ENCODE data around the gene GRB2.
A peak's percentile ranks its signal among the peaks of the same experiment; 100 is the strongest.
"Not testable (repeated sequence)": the region's sequence is repeated elsewhere in the genome, so short reads cannot be mapped to it uniquely, and the experiment has no call there.

GRB2 gene

GRCh38 chr17:75393523-75394331, 11.8 kb downstream of the GRB2 start:
- peak; percentile 98 for DNase-seq

DNA sequence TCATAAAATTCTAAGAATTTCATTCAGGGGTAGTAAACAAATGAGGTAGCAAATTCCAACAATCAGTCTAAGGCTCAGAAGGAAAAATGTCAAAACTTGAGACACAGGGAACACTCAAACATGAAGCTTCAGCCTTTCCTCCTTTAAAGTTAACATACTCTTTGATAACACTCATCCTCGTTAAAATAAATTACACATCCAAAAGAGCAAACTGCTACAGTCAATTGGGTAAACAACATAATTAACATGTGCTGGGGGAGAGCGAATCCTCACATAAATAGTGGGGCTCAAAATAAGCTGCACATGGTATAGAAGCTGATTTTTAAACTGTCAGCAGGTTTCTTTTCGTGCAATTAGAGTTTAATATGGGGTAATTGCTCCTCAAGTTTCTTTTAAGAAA, 12.9 kb downstream of the GRB2 start:
- in situ Hi-C loops (cut with MboI; ENCODE audit: low pct_unique_long_range_greater_than_20kb, low sequenced_read_pairs): no loop called here
- no peak for DNase-seq

More at GRCh38 chr17:75393523-75394331, 11.8 kb downstream of the GRB2 start:
- in situ Hi-C loops (cut with MboI; ENCODE audit: low pct_unique_long_range_greater_than_20kb, low sequenced_read_pairs): no loop called here

- no peak for DNase-seq
- in situ Hi-C loops (cut with MboI; ENCODE audit: low pct_unique_long_range_greater_than_20kb, low sequenced_read_pairs): no loop called here
Observed at GRCh38 chr17:75390982-75391381, 14.5 kb downstream of the GRB2 start.

DNA sequence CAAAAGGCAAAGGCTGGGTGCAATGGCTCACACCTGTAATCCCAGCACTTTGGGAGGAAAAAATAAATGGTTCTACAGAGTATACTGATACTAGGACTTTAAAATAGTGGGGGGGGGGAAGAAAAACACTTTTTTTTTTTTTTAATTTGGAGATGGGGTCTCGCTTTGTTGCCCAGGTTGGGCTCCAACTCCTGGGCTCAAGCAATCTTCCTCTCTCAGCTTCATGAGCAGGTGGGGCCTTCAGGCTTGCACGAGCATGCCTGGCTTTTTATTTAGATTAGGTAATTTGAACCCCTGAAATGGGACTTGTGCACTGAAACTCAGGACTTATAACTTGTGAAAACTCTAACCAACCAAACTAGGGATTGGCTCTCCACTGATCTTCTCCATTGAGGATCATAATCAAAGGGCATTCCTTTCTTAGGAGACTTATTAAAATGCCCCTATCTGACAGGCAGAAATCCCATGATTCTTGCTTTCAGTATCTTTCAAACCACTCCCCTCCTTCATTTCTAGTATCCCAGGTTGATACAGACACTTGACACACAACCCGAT, 16.9 kb downstream of the GRB2 start:
- in situ Hi-C loops (cut with MboI; ENCODE audit: low pct_unique_long_range_greater_than_20kb, low sequenced_read_pairs): no loop called here
- no peak for DNase-seq

- in situ Hi-C loops (cut with MboI; ENCODE audit: low pct_unique_long_range_greater_than_20kb, low sequenced_read_pairs): no loop called here
- DNase-seq: no peak
Observed at GRCh38 chr17:75387771-75388170, 17.7 kb downstream of the GRB2 start.

- in situ Hi-C loops (cut with MboI; ENCODE audit: low pct_unique_long_range_greater_than_20kb, low sequenced_read_pairs): no loop called here
- DNase-seq: no peak
Observed at GRCh38 chr17:75386430-75386829, 19.0 kb downstream of the GRB2 start.

DNA sequence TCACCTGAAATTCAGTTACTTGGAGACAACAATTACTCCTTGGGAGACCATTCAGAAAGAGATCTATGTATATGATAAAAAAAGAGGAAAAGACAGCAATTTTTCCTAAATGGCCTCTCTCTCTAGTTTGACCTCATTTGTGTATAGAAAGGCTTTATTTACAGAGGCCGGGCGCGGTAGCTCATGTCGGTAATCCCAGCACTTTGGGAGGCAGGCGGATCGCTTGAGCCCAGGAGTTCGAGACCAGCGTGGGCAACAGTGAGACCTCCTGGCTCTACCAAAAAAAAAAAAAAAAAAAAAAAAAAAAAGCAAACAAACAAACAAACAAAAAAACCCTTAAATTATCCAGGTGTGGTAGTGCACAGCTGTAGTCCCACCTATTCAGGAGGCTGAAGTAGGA, 20.7 kb downstream of the GRB2 start:
- in situ Hi-C loops (cut with MboI; ENCODE audit: low pct_unique_long_range_greater_than_20kb, low sequenced_read_pairs): no loop called here
- no peak for DNase-seq

GRCh38 chr17:75383842-75384195, 21.7 kb downstream of the GRB2 start:
- no peak for DNase-seq
- in situ Hi-C loops (cut with MboI; ENCODE audit: low pct_unique_long_range_greater_than_20kb, low sequenced_read_pairs): no loop called here

GRCh38 chr17:75380750-75381149, 24.7 kb downstream of the GRB2 start:
- DNase-seq: no peak
- in situ Hi-C loops (cut with MboI; ENCODE audit: low pct_unique_long_range_greater_than_20kb, low sequenced_read_pairs): no loop called here

DNA sequence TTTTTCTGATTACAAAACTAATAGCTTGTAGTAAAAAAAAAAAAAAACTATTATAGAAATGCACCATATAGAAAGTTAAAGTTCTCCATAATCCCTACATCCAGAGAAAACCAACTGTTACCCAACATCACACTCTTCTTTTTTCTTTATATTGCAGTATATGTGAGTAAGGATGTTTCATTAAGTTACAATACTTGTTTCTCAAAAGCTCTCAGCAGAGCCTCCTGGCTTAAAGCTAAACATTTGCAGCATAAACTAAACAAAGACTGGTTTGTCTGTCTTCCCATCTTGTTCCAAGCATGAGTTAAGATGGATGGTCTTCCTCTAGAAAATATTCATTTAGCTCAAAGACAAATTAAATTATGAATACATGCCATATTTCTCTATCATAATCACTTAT, 25.2 kb downstream of the GRB2 start:
- in situ Hi-C loops (cut with MboI; ENCODE audit: low pct_unique_long_range_greater_than_20kb, low sequenced_read_pairs): no loop called here
- no peak for DNase-seq

- in situ Hi-C loops (cut with MboI; ENCODE audit: low pct_unique_long_range_greater_than_20kb, low sequenced_read_pairs); DNase-seq: not testable (repeated sequence)
Observed at GRCh38 chr17:75379426-75379825, 26.1 kb downstream of the GRB2 start.

DNA sequence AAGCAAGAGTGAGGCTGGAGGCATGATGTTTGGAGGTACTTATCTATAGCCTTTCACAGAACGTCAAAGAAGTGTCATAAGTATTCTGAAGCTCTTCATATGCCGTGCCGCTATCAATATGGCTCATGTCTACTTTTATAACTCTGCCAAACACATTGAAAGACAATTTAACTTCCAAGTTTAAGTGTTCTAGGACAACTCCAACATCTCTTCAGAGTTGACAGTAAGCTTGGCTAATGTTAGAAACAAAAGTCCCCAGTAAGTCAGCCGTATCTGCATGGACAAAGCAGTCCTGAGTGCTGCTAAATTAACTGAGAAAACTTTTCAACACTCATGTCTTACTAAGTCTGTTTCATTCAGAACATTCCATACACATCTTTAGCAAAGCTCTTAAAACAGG, 32.2 kb downstream of the GRB2 start:
- DNase-seq: no peak
- in situ Hi-C loops (cut with MboI; ENCODE audit: low pct_unique_long_range_greater_than_20kb, low sequenced_read_pairs): no loop called here

DNA sequence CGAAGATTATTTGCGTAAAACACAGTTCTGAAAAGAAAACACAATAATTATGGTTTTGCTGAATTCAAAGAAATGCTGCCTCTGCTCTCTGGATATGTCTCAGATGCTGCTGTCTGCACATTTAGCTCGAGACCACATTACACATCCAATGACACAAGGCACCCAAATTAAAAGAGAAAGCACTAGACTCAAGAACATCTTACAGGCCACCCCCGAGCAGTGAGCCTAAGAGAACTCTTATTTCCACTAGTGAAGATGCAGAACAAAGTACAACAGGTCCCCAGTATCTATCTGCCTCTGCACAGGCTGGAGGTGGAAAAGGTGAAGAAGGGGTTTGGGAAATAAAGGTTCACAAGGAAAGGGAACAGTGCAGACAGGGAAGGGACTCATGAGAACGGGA, 33.5 kb downstream of the GRB2 start:
- no peak for DNase-seq
- in situ Hi-C loops (cut with MboI; ENCODE audit: low pct_unique_long_range_greater_than_20kb, low sequenced_read_pairs): no loop called here

GRCh38 chr17:75371339-75371738, 34.1 kb downstream of the GRB2 start:
- in situ Hi-C loops (cut with MboI; ENCODE audit: low pct_unique_long_range_greater_than_20kb, low sequenced_read_pairs): no loop called here
- DNase-seq: peak; percentile 41

DNA sequence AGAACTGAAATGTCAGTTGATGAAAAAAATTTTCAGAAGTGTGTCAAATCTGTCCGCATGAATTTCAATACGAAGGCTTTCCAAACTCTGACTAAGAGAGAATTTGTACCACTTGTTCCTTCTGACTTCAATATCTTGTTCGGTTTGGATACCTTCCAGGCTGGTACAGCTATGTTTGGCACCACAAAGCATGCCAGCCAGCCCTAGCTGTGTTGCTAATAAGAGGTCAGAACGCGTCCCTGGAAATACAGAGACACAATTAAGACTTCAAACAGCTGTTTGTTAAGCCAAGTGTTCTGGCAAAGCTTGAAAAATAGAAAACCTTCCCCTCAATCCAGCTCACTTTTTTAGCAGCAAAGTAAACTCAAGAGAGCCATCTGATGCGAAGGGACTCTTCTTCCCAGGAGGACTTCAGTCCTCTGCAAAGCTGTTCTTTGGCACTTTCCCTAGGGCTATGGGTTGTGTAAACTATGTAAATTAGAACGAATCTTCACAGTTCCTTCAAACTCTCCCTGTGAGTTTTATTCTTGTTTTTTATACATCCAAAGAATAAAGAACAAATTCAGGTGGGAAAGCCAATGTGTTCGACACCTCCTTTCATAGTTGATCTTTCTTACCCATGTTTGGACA, 35.1 kb downstream of the GRB2 start:
- no peak for DNase-seq
- in situ Hi-C loops (cut with MboI; ENCODE audit: low pct_unique_long_range_greater_than_20kb, low sequenced_read_pairs): no loop called here

DNA sequence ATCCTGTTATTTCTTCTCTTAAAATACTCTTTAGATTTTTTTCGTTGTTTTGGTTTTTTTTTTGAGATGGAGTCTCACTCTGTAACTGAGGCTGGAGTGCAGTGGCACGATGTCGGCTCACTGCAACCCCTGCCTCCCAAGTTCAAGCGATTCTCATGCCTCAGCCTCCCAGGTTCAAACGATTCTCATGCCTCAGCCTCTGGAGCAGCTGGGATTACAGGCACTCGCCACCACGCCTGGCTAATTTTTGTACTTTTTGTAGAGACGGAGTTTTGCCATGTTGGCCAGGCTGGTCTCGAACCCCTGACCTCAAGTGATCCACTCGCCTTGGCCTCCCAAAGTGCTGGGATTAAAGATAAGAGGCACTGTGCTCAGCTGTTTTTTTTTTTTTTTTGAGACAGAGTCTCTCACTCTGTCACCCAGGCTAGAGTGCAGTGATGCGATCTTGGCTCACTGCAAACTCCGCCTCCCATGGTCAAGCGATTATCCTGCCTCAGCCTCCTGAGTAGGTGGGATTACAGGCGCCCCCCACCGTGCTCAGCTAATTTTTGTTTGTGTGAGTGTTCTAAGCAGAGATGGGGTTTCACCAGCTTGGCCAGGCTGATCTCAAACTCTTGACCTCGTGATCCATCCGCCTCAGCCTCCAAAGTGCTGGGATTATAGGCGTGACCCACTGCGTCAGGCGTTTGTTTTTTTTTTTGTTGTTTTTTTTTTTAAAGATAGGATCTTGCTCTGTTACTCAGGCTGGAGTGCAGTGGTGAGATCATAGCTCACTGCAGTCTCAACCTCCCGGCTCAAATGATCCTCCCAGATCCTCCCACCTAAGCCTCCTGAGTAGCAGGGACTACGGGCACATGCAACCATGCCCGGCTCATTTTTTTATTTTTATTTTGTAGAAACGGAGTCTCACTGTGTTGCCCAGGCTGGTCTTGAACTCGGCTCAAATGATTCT, 37.4 kb downstream of the GRB2 start:
- in situ Hi-C loops (cut with MboI; ENCODE audit: low pct_unique_long_range_greater_than_20kb, low sequenced_read_pairs); DNase-seq: not testable (repeated sequence)

DNA sequence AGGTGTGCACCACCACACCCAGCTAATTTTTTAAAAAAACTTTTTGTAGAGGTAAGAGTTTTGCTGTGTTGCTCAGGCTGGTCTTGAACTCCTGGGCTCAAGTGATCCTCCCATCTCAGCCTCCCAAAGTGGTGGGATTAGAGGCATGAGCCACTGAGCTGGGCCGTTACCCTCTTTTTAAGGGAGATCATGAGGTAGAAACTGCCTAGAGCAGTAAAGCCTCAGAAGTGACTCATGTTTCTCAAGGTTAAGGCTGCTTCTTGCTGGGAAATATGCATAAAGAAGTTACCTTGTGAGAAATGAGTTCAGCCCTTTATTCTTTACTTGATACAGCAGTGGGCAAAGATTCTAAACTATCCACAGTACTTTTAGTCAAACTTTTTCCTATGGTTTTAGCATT, 38.2 kb downstream of the GRB2 start:
- in situ Hi-C loops (cut with MboI; ENCODE audit: low pct_unique_long_range_greater_than_20kb, low sequenced_read_pairs): no loop called here
- no peak for DNase-seq

GRCh38 chr17:75366432-75366831, 39.0 kb downstream of the GRB2 start:
- DNase-seq: no peak
- in situ Hi-C loops (cut with MboI; ENCODE audit: low pct_unique_long_range_greater_than_20kb, low sequenced_read_pairs): no loop called here

DNA sequence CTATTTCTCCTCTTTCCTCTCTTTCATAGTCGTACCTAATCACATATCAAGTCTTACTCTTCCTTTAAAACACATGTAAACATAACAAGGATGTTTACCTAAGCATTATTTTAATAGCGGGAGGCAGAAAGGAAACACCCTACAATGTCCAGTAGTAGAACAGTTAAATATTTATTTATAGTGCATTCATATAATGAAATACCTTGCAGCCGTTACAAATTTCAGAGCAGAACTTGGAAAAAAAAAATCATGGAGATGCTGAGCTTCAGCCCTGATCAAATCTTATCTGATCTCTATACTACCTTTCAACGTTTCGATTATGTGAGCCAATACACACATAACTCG, 39.6 kb downstream of the GRB2 start:
- in situ Hi-C loops (cut with MboI; ENCODE audit: low pct_unique_long_range_greater_than_20kb, low sequenced_read_pairs): no loop called here
- DNase-seq: no peak

Measured in KBM-7 (cell line).